Testis (tissue), 2 donors: ENCODE results near the gene GRIK1.

Experiments
- CTCF ChIP-seq, 3 experiments: fragments of 450-650 bp in 2 of 3; fragments of 200-600 bp in 1 of 3; sonication (generic) in 1 of 3; IDR thresholded peaks; one replicate each; pipeline ENCODE4 v1.5.1; 2016 to 2019; ENCODE audit warnings: antibody characterized with exemption in 3 of 3, mild to moderate bottlenecking in 2 of 3, moderate library complexity in 1 of 3
- POLR2A ChIP-seq: fragments of 450-650 bp; IDR thresholded peaks from one replicate; pipeline ENCODE4 v1.6.1; 2017; ENCODE audit warnings: antibody characterized with exemption, mild to moderate bottlenecking, moderate library complexity

GRCh38 chr21:29704719-29705118 lies 235.1 kb downstream of the GRIK1 start:
- TF ChIP-seq POLR2A (no peak), CTCF (IDR thresholded peaks at IDR 0.05) (no peak)
